Progenitor cell of endocrine pancreas (in vitro differentiated cells): Measurements from ENCODE around the gene STAM2. TPM values are rescaled to one million over a fixed set of nuclear protein-coding genes. Genes with fewer than 3 reads are reported as not detected.

Experiments used
- DNase-seq: peaks from one replicate; pipeline ENCODE4 v3.0.0; 2021; ENCODE audit warnings: low spot score; ENCODE audit not compliant: unreplicated experiment
- H3K27ac Mint-ChIP-seq: 2 replicates; pipeline ENCODE4 v1.8.0; 2021; ENCODE audit warnings: mild to moderate bottlenecking, moderate library complexity, mixed read lengths
- H3K27me3 Mint-ChIP-seq: 2 replicates; pipeline ENCODE4 v1.8.0; 2021; ENCODE audit warnings: mixed read lengths
- H3K36me3 Mint-ChIP-seq: 2 replicates; pipeline ENCODE4 v1.8.0; 2022; ENCODE audit warnings: mixed read lengths; ENCODE audit not compliant: insufficient read depth
- H3K4me1 Mint-ChIP-seq: 2 replicates; pipeline ENCODE4 v1.8.0; 2021; ENCODE audit warnings: low read depth, mixed read lengths
- H3K4me3 Mint-ChIP-seq: 2 replicates; pipeline ENCODE4 v1.8.0; 2021; ENCODE audit warnings: low read depth, mild to moderate bottlenecking, moderate library complexity, mixed read lengths
- H3K9me3 Mint-ChIP-seq: 2 replicates; pipeline ENCODE4 v1.8.0; 2021; ENCODE audit warnings: low read depth, mixed read lengths
- CTCF ChIP-seq: fragments of 200-600 bp; sonication (generic); IDR thresholded peaks from one replicate; pipeline ENCODE4 v1.5.0; 2021; ENCODE audit warnings: antibody characterized with exemption, mild to moderate bottlenecking; ENCODE audit not compliant: unreplicated experiment
- total RNA-seq: library from RNA; stranded (reverse); gene quantifications from 2 replicates; pipeline ENCODE4 v1.2.1, GENCODE V29; 2021

STAM2 gene
- total RNA-seq, 1 donor from 2014 or later, result 32.8 TPM

GRCh38 chr2:152075461-152076050, 100.0 kb downstream of the STAM2 start:
- TF ChIP-seq CTCF, result no peak
- H3K27ac Mint-ChIP-seq, result no peak overlapping the region
- H3K4me3 Mint-ChIP-seq, result no peak overlapping the region
- H3K27me3 Mint-ChIP-seq, result no peaks in the 10 kb centered on the region
- H3K9me3 Mint-ChIP-seq, result no peaks in the 10 kb centered on the region
- DNase-seq, result no peak
- no peaks in the 10 kb centered on the region for H3K36me3 Mint-ChIP-seq
- H3K4me1 Mint-ChIP-seq, result peaks cover 5% of the 10 kb centered on the region

- Mint-ChIP-seq H3K36me3 (no peaks in the 10 kb centered on the region), H3K4me3 (no peak overlapping the region), H3K27me3 (no peaks in the 10 kb centered on the region), H3K27ac (no peak overlapping the region), H3K4me1 (peaks cover 5% of the 10 kb centered on the region), H3K9me3 (no peaks in the 10 kb centered on the region)
- DNase-seq, result no peak
- TF ChIP-seq CTCF, result no peak
These were observed 103.6 kb downstream of the STAM2 start for GRCh38 chr2:152072011-152072410.

- Mint-ChIP-seq H3K27ac (no peak overlapping the region), H3K36me3 (no peaks in the 10 kb centered on the region), H3K4me1 (peaks cover 1% of the 10 kb centered on the region), H3K4me3 (no peak overlapping the region), H3K27me3 (no peaks in the 10 kb centered on the region), H3K9me3 (no peaks in the 10 kb centered on the region)
- TF ChIP-seq CTCF, result no peak
- DNase-seq, result no peak
These were observed 104.0 kb downstream of the STAM2 start for GRCh38 chr2:152071518-152071917.

DNA sequence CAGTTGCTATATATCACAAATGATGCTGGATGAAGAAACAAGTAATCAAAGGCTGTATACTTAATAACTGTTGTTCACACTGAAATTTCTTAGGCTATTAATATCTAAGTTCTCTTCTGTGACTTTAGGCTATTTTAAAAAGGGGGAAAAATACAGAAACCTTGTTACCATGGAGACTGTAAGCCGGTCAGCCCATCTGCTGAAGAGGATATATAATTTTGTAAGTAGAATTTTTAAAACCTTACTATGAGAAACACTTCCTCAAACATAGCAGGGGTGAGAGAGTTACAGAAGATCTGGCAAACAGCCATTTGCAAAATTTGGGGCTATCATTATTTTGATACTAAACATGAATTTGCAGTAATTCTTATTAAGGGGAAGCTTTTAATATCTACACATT, 104.5 kb downstream of the STAM2 start:
- Mint-ChIP-seq H3K9me3 (no peaks in the 10 kb centered on the region), H3K27me3 (no peaks in the 10 kb centered on the region), H3K4me3 (no peak overlapping the region), H3K36me3 (no peaks in the 10 kb centered on the region), H3K27ac (no peak overlapping the region), H3K4me1 (peaks cover 1% of the 10 kb centered on the region)
- TF ChIP-seq CTCF, result no peak
- no peak for DNase-seq

DNA sequence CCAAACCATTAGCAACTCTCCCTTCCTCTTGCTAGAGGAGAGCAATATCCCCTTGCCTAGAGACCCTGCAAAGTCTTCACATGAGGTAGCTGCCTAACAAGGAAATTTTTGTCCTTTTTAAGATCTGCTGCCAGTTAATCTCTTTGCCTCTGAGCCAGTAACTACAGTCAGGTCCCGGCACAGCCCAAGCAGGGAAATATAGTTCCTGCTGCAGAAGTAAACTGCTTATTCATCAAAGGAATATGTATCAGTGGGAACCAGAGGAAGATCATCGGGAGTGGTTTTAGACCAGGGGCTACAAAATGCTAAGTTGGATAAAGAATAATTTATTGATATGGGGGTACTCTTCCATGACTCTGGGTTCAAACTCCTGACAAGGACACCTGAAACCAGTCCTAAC, 107.3 kb downstream of the STAM2 start:
- no peaks in the 10 kb centered on the region for H3K9me3 Mint-ChIP-seq
- no peaks in the 10 kb centered on the region for H3K36me3 Mint-ChIP-seq
- H3K4me1 Mint-ChIP-seq, result no peaks in the 10 kb centered on the region
- no peak for TF ChIP-seq CTCF
- DNase-seq, result no peak
- H3K27ac Mint-ChIP-seq, result no peak overlapping the region
- H3K4me3 Mint-ChIP-seq, result no peak overlapping the region
- H3K27me3 Mint-ChIP-seq, result no peaks in the 10 kb centered on the region
